Activated CD8-positive, alpha-beta memory T cell treated with anti-CD3 and anti-CD28 coated beads, Interleukin-2, amount 50 U/mL, for 24 hours (primary cell): ENCODE measurements around the gene TTF2.

ENCODE experiments used
- DNase-seq: peaks from one replicate; pipeline ENCODE4 v3.0.0-alpha.2; 2020; ENCODE audit errors: extremely low read depth

TTF2 gene

GRCh38 chr1:117045644-117046043 is 14.5 kb upstream of the TTF2 start:
- no peak for DNase-seq

GRCh38 chr1:117046781-117047180 is 13.3 kb upstream of the TTF2 start:
- no peak for DNase-seq

- DNase-seq = no peak
These were observed 12.9 kb upstream of the TTF2 start for GRCh38 chr1:117047271-117047670.

- DNase-seq = no peak
These were observed 10.3 kb upstream of the TTF2 start for GRCh38 chr1:117049857-117050256.

GRCh38 chr1:117051224-117052064 is 8.7 kb upstream of the TTF2 start:
- no peak for DNase-seq

GRCh38 chr1:117054068-117054467 is 6.1 kb upstream of the TTF2 start:
- DNase-seq = no peak

GRCh38 chr1:117058810-117059209 is 1.3 kb upstream of the TTF2 start:
- no peak for DNase-seq

- DNase-seq = peak; percentile 19
These were observed 820 bp upstream of the TTF2 start for GRCh38 chr1:117059334-117059677.

- no peak for DNase-seq
These were observed 553 bp downstream of the TTF2 start for GRCh38 chr1:117060441-117061317.

GRCh38 chr1:117061986-117062415 is 1.9 kb downstream of the TTF2 start:
- no peak for DNase-seq

GRCh38 chr1:117066367-117066766 is 6.2 kb downstream of the TTF2 start:
- no peak for DNase-seq

GRCh38 chr1:117067533-117068370 is 7.6 kb downstream of the TTF2 start:
- no peak for DNase-seq

- no peak for DNase-seq
These were observed 8.5 kb downstream of the TTF2 start for GRCh38 chr1:117068580-117068979.

- no peak for DNase-seq
These were observed 9.2 kb downstream of the TTF2 start for GRCh38 chr1:117069220-117069844.

GRCh38 chr1:117070124-117070523 is 10.0 kb downstream of the TTF2 start:
- no peak for DNase-seq

GRCh38 chr1:117076648-117077047 is 16.5 kb downstream of the TTF2 start:
- no peak for DNase-seq

- peak; percentile 19 for DNase-seq
These were observed 17.1 kb downstream of the TTF2 start for GRCh38 chr1:117077267-117077666.

- no peak for DNase-seq
These were observed 19.6 kb downstream of the TTF2 start for GRCh38 chr1:117079737-117080136.

GRCh38 chr1:117084231-117084630 is 24.1 kb downstream of the TTF2 start:
- DNase-seq = no peak

- no peak for DNase-seq
These were observed 27.6 kb downstream of the TTF2 start for GRCh38 chr1:117087686-117088085.

GRCh38 chr1:117089996-117090395 is 29.9 kb downstream of the TTF2 start:
- DNase-seq = no peak

GRCh38 chr1:117092594-117092993 is 32.5 kb downstream of the TTF2 start:
- DNase-seq = no peak
